ENCODE data around the gene NOPCHAP1.
"Not testable (repeated sequence)": the region's sequence is repeated elsewhere in the genome, so short reads cannot be mapped to it uniquely, and the experiment has no call there.

Gene NOPCHAP1

DNA sequence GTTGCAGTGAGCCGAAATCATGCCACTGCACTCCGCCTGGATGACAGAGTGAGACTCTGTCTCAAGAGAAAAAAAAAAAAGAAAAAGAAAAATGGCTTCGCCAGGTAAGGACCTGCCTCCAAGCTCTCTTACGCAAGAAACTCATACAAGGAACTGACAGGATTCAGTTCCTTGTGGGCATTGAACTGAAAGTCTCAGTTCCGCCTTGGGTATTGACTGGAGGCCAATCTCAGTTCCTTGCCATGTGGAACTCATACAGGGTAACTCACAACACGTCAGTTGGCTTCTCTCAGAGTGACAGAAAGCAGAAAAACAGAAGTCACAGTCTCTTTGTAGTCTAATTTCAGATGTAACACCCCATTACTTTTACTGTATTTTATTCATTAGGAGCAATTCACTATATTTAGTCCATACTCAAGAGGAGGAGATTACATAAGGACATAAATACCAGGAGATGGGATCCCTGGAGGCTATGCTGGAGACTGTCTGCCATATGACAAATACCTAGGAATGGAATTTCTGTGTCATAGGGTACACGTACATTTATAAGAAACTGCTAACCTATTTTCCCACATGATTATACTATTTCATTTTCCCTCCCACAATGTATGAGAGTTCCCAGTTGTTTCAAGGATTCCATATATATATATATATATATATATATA is 11.4 kb upstream of the NOPCHAP1 start:
- H3K9me3 ChIP-seq (ENCODE audit: low read depth, low read length): no peaks in the 10 kb centered on the region
- H3K4me3 ChIP-seq: no peak overlapping the region
- no peak overlapping the region for H3K27ac ChIP-seq
- H3K36me3 ChIP-seq (ENCODE audit: insufficient read depth, low read length): no peaks in the 10 kb centered on the region
- no peak overlapping the region for H3K9ac ChIP-seq (ENCODE audit: insufficient read length)
- TF ChIP-seq EZH2 (IDR thresholded peaks at IDR 0.05): no peak
- TF ChIP-seq POLR2AphosphoS5 (IDR thresholded peaks at IDR 0.05; ENCODE audit: borderline replicate concordance, low read depth, low read length): no peak
- no peak for TF ChIP-seq FOXP2 (optimal IDR thresholded peaks at IDR 0.05; ENCODE audit: control extremely low read depth, extremely low read length, insufficient read depth)
- DNase-seq (ENCODE audit: low read depth, low spot score): no peak

DNA sequence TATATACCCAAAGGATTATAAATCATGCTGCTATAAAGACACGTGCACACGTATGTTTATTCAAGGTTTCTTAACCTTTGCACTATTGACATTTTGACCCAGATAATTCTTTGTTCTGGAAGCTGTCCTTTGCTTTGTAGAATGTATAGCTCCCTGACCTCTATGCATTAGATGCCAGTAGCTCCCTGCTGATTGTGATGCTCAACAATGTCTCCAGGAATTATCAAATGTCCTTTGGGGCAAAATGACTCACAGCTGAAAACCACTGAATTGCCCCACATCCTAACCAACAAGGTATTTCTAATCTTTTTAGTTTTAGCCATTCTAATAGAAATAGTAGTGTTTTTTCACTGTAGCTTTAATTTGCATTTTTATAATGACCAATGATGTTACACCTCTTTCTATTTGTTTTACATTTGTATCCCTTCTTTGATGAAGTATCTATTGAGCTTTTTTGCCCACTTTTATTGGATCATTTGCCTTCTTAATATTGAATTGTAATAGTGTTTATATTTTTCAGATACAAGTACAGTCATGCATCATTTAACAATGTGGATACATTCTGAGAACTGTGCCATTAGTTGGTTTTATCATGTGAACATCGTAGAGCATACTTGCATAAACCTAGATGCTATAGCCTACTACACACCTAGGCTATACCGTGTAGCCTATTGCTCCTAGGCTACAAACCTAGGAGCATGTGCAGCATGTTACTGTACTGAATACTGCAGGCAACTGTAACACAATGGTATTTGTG is 10.4 kb upstream of the NOPCHAP1 start:
- TF ChIP-seq EZH2 (IDR thresholded peaks at IDR 0.05): no peak
- no peak for TF ChIP-seq FOXP2 (optimal IDR thresholded peaks at IDR 0.05; ENCODE audit: control extremely low read depth, extremely low read length, insufficient read depth)
- TF ChIP-seq POLR2AphosphoS5 (IDR thresholded peaks at IDR 0.05; ENCODE audit: borderline replicate concordance, low read depth, low read length): no peak
- DNase-seq (ENCODE audit: low read depth, low spot score): no peak

DNA sequence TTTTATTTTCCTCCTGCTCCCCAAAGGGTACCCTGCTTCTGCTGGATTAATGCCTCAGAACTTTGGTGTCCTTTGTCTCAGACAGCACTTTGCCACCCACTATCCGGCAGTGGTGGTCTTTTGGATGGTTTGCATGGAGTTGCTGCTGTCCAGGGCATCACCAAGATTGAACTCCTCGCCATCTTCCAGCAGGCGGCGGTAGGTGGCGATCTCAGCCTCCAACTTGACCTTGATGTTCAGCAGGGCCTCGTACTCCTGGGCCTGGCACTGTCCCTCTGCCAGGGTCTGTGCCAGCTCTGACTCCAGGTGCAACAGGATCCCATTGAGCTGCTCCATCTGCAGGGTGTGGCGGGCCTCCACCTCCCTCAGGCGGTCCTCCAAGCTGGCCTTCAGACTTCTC is 9.4 kb upstream of the NOPCHAP1 start:
- no peak for DNase-seq (ENCODE audit: low read depth, low spot score)
- Histone ChIP-seq H3K4me3 (no peak overlapping the region), H3K36me3 (ENCODE audit: insufficient read depth, low read length) (no peaks in the 10 kb centered on the region), H3K27ac (no peak overlapping the region), H3K9me3 (ENCODE audit: low read depth, low read length) (no peaks in the 10 kb centered on the region), H3K9ac (ENCODE audit: insufficient read length) (no peak overlapping the region)
- no peak for TF ChIP-seq POLR2AphosphoS5 (IDR thresholded peaks at IDR 0.05; ENCODE audit: borderline replicate concordance, low read depth, low read length)
- no peak for TF ChIP-seq FOXP2 (optimal IDR thresholded peaks at IDR 0.05; ENCODE audit: control extremely low read depth, extremely low read length, insufficient read depth)
- TF ChIP-seq EZH2 (IDR thresholded peaks at IDR 0.05): no peak

More for the DNA sequence above, 10.4 kb upstream of the NOPCHAP1 start:
- no peaks in the 10 kb centered on the region for H3K9me3 ChIP-seq (ENCODE audit: low read depth, low read length)
- H3K9ac ChIP-seq (ENCODE audit: insufficient read length): no peak overlapping the region
- H3K36me3 ChIP-seq (ENCODE audit: insufficient read depth, low read length): no peaks in the 10 kb centered on the region
- no peak overlapping the region for H3K27ac ChIP-seq
- no peak overlapping the region for H3K4me3 ChIP-seq

DNA sequence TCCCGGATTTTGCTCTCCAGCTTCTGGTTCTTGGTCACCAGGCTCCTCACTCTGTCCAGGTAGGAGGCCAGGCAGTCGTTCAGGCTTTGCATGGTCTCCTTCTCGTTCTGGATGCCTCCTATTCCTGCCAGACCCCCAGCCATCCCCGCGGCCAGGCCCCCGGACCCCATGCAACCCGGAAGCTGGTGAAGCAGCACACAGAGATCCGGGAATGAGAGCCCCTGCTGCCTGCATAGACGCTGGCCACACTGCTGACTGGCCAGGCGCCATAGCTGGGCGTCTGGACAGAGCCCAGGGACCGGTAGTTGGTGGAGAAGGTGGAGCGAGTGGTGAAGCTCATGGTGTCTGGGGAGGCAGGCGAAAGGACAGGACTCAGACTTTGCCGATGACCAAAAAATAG is 8.4 kb upstream of the NOPCHAP1 start:
- H3K9me3 ChIP-seq (ENCODE audit: low read depth, low read length); H3K9ac ChIP-seq (ENCODE audit: insufficient read length); H3K27ac ChIP-seq; DNase-seq (ENCODE audit: low read depth, low spot score); H3K36me3 ChIP-seq (ENCODE audit: insufficient read depth, low read length); H3K4me3 ChIP-seq: not testable (repeated sequence)

DNA sequence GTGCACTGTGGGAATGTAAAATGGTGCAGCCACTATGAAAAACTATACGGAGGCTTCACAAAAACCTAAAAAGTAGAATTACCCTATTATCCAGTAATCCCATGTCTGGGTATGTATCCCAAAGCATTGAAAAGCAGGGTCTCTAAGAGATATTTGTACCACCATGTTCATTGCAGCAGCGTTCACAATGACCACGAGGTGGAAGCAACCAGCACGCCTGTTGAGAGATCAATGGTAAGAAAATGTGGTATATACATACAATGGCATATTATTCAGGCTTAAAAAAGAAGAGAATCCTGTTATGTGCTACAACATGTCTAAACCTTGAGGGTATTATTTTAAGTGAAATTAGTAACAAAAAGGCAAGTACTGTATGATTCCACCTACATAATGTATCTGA is 910 bp upstream of the NOPCHAP1 start:
- no peak overlapping the region for H3K4me3 ChIP-seq
- H3K36me3 ChIP-seq (ENCODE audit: insufficient read depth, low read length): peaks cover 24% of the 10 kb centered on the region
- no peak overlapping the region for H3K9ac ChIP-seq (ENCODE audit: insufficient read length)
- no peaks in the 10 kb centered on the region for H3K9me3 ChIP-seq (ENCODE audit: low read depth, low read length)
- H3K27ac ChIP-seq: no peak overlapping the region
- DNase-seq (ENCODE audit: low read depth, low spot score): no peak
- TF ChIP-seq EZH2 (IDR thresholded peaks at IDR 0.05) (no peak), FOXP2 (optimal IDR thresholded peaks at IDR 0.05; ENCODE audit: control extremely low read depth, extremely low read length, insufficient read depth) (no peak), POLR2AphosphoS5 (IDR thresholded peaks at IDR 0.05; ENCODE audit: borderline replicate concordance, low read depth, low read length) (no peak)

DNA sequence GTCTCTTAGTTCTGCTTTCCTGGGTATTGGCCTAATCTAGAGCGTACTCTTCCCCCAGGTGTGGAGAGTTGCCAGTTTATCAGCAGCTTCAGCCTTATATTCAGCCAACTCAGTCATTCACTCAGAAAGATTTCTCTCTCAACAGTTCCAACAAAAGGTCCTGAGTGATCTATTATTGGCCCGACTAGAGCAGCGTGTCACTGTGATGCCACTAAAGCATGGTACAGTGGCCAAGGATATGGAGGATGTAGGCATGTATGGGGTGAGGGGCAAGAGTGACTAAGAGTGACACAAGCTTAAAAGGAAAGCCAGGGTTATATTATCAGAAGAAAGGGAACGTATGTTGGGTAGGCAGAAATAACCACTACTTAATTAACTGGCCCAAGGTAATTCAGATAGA is 4.8 kb downstream of the NOPCHAP1 start:
- no peak overlapping the region for H3K27ac ChIP-seq
- H3K36me3 ChIP-seq (ENCODE audit: insufficient read depth, low read length): peaks cover 73% of the 10 kb centered on the region
- DNase-seq (ENCODE audit: low read depth, low spot score): no peak
- H3K4me3 ChIP-seq: no peak overlapping the region
- H3K9me3 ChIP-seq (ENCODE audit: low read depth, low read length): no peaks in the 10 kb centered on the region
- TF ChIP-seq FOXP2 (optimal IDR thresholded peaks at IDR 0.05; ENCODE audit: control extremely low read depth, extremely low read length, insufficient read depth) (no peak), POLR2AphosphoS5 (IDR thresholded peaks at IDR 0.05; ENCODE audit: borderline replicate concordance, low read depth, low read length) (no peak), EZH2 (IDR thresholded peaks at IDR 0.05) (no peak)
- no peak overlapping the region for H3K9ac ChIP-seq (ENCODE audit: insufficient read length)

DNA sequence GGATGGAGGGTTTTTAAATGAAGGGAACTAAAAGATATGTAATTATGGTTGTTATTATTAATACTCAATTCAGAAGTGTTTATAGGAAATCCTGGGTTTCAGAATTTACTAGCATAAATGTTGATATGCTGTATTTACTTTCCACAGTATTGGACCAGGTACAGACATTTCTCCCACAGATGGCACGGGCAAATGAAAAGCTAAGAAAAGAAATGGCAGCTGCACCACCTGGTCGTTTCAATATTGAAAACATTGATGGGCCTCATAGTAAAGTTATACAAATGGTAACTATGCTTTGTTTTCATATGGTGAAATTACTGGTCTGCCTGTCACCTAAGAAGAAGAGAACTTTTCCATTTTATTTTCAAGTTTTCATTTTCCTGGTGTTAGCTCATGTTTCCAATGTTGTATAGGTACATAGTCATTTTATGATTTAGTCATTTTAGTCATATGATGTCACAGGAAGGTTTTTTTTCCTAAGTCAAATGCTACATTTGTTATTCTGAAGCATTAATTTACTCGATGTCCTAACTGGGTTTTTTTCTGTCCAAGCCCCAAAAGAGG is 5.5 kb downstream of the NOPCHAP1 start:
- TF ChIP-seq POLR2AphosphoS5 (IDR thresholded peaks at IDR 0.05; ENCODE audit: borderline replicate concordance, low read depth, low read length) (no peak), FOXP2 (optimal IDR thresholded peaks at IDR 0.05; ENCODE audit: control extremely low read depth, extremely low read length, insufficient read depth) (no peak)
- H3K36me3 ChIP-seq (ENCODE audit: insufficient read depth, low read length): peaks cover 77% of the 10 kb centered on the region
- no peak overlapping the region for H3K27ac ChIP-seq
- no peak overlapping the region for H3K4me3 ChIP-seq
- no peaks in the 10 kb centered on the region for H3K9me3 ChIP-seq (ENCODE audit: low read depth, low read length)
- H3K9ac ChIP-seq (ENCODE audit: insufficient read length): no peak overlapping the region
- DNase-seq (ENCODE audit: low read depth, low spot score): no peak

DNA sequence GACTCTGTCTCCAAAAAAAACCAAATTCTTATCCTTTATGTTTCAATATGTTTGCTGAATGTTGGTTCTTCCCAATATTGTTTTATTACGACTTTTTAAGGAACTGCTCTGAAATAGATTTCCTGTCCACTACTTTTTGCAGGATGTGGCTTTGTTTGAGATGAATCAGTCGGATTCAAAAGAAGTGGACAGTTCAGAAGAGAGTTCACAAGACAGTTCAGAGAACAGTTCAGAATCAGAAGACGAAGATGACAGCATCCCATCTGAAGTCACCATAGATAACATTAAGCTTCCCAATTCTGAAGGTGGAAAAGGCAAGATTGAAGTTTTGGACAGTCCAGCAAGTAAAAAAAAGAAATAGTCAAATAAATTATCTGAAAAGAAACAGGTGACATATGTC is 8.2 kb downstream of the NOPCHAP1 start:
- Histone ChIP-seq H3K27ac (no peak overlapping the region), H3K4me3 (no peak overlapping the region), H3K9me3 (ENCODE audit: low read depth, low read length) (no peaks in the 10 kb centered on the region), H3K36me3 (ENCODE audit: insufficient read depth, low read length) (peaks cover 82% of the 10 kb centered on the region), H3K9ac (ENCODE audit: insufficient read length) (no peak overlapping the region)
- DNase-seq (ENCODE audit: low read depth, low spot score): no peak
- TF ChIP-seq FOXP2 (optimal IDR thresholded peaks at IDR 0.05; ENCODE audit: control extremely low read depth, extremely low read length, insufficient read depth) (no peak), EZH2 (IDR thresholded peaks at IDR 0.05) (no peak), POLR2AphosphoS5 (IDR thresholded peaks at IDR 0.05; ENCODE audit: borderline replicate concordance, low read depth, low read length) (no peak)
